Cardiac fibroblast (primary cell): ENCODE results near the gene DKK2.
"Not testable (repeated sequence)": the region's sequence is repeated elsewhere in the genome, so short reads cannot be mapped to it uniquely, and the experiment has no call there.

Source experiments
- DNase-seq, 2 donors: peaks; one replicate each; pipeline versions ENCODE4 v3.0.0 to v3.0.0-alpha.2; 2010; ENCODE audit warnings: low read depth in 2 of 2
- H3K4me3 ChIP-seq, 2 donors: replicated peaks in 1 of 2; 1 replicate in 1 of 2; 2 replicates in 1 of 2; pipeline ENCODE4 v1.5.1; 2011; ENCODE audit warnings: low read depth in 2 of 2, low read length in 2 of 2, mild to moderate bottlenecking in 2 of 2, moderate library complexity in 1 of 2
- CTCF ChIP-seq: IDR thresholded peaks from one replicate; pipeline ENCODE4 v1.5.1; 2011; ENCODE audit warnings: low read depth, mild to moderate bottlenecking, low read length, inconsistent platforms

Gene DKK2

GRCh38 chr4:106930522-106930921 lies 105.6 kb downstream of the DKK2 start:
- TF ChIP-seq CTCF = no peak
- no peak for DNase-seq
- H3K4me3 ChIP-seq = no peak overlapping the region

GRCh38 chr4:106929248-106929647 lies 106.9 kb downstream of the DKK2 start:
- no peak overlapping the region for H3K4me3 ChIP-seq
- no peak for TF ChIP-seq CTCF
- DNase-seq = no peak

GRCh38 chr4:106914223-106914622 lies 121.9 kb downstream of the DKK2 start:
- DNase-seq = peak; percentile 2 to 28
- no peak overlapping the region for H3K4me3 ChIP-seq
- no peak for TF ChIP-seq CTCF

- no peak for TF ChIP-seq CTCF
- DNase-seq = no peak
- H3K4me3 ChIP-seq = no peak overlapping the region
Observed at GRCh38 chr4:106909486-106910188, 126.5 kb downstream of the DKK2 start.

GRCh38 chr4:106908049-106908448 lies 128.1 kb downstream of the DKK2 start:
- H3K4me3 ChIP-seq, DNase-seq: not testable (repeated sequence)

- no peak for TF ChIP-seq CTCF
- H3K4me3 ChIP-seq = no peak overlapping the region
- DNase-seq = no peak
Observed at GRCh38 chr4:106907216-106907615, 128.9 kb downstream of the DKK2 start.

GRCh38 chr4:106906728-106907127 lies 129.4 kb downstream of the DKK2 start:
- no peak for DNase-seq
- no peak for TF ChIP-seq CTCF
- H3K4me3 ChIP-seq = no peak overlapping the region
